ENCODE results near the gene CRADD.
A peak's percentile ranks its signal among the peaks of the same experiment; 100 is the strongest.
"Not testable (repeated sequence)": the region's sequence is repeated elsewhere in the genome, so short reads cannot be mapped to it uniquely, and the experiment has no call there.

The CRADD gene
- 8.0 to 12.0 (median 9.3) reads per million in 4 experiments for total RNA-seq

GRCh38 chr12:93677195-93678064 is at the start of gene CRADD:
TSS of gene CRADD (plus strand) at chr12:93677375.
- peak; percentile 80 for DNase-seq

- DNase-seq, result no peak
These were observed 44.8 kb upstream of the CRADD start for GRCh38 chr12:93632383-93632782.

- DNase-seq, result no peak
These were observed 42.8 kb upstream of the CRADD start for GRCh38 chr12:93634416-93634815.

DNA sequence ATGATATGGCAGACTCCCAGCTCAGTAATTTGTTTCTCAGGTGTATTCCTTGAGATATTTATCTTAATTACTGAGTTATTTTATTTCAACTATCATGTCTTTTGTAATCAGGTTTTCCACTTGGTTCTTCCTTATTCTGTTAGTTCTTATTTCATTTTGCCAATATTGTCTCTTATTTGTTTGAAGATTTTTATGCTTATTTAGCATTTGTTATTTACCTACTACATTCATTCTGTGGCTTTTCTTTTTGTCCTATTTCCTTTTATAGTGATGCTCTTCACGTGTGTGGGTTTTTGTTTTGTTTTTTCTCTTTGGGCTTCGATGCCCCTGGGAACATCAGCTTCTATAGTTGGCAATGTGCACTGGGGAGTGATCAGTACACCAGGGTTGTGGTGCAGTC is 40.5 kb upstream of the CRADD start:
- no peak for DNase-seq

- DNase-seq, result no peak
These were observed 39.1 kb upstream of the CRADD start for GRCh38 chr12:93638095-93638494.

DNA sequence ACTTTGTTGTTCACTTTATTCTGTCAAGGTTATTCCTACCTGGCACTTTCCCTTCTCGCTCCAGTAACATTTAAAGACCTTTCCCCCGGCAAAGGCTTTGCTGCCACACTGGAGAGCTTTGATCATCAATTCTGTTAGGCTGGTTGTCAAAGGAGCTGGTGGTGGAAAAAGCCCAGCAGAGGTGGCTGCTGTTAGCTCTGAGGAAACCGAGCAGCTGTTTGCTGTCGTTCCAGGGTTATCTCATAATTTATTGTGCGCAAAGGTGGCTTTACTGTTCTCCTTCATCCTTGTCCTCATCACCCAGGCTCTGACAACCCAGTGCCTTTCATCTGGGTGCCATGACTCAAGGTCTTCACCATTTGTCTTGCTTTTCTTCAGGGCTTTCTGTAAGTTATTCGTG is 38.2 kb upstream of the CRADD start:
- no peak for DNase-seq

DNA sequence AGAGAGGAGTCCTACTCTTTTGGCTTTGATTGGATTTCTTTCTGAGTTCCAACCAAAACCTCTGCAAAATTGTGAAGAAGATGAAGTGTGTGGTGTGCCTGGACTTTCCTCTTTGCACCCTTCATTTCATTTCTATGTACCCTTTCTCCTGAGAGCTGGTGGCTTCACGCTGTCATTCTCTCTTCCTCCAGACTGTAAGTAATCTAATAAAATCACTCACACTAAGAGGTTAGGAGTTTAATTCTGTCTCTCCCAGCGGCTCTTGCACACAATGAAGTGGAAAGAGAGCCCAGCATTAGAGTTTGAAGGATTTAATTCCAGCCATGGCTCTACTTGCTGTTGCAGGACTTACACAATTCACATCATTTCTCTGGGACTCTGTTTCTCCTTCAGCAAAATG is 37.8 kb upstream of the CRADD start:
- no peak for DNase-seq

DNA sequence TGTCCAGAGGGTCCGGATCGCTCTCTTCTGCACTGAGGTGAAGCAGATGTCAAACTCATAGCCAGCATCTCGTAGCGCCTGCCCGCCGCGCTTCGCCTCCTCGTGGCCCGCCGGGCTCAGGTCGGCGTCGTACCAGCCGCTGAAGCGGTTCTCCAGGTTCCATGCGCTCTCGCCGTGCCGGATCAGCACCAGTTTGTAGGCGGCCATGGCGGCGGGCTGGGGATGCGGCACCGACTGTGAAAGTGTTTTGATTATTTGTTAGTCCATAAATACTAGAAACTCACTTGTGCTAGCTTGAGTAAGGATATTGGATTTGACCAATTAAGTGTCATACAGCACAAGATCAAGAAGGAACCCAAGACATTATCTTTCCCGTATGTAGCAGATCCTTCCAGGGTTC is 35.8 kb upstream of the CRADD start:
- not testable (repeated sequence) for DNase-seq

GRCh38 chr12:93642751-93643150 is 34.4 kb upstream of the CRADD start:
- no peak for DNase-seq

DNA sequence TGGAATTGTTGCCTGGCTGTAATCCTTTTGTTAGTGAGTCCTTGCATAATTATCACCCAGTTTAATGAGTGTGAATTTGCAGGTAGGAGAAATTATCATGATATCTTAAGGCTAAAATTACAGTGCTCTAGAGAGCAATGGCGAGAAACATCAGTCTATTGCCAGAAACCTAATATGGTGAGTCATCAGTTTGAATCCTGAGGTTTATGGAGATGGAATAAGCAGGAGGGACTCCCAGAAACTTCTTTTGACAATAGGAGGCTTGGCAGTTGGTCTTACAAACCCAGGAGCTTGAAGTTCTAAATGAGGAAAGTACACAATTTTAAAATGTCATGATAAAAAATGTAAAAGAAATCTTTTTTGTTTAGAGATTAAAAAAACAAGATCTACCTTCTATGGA is 31.5 kb upstream of the CRADD start:
- DNase-seq, result no peak

- DNase-seq, result no peak
These were observed 26.5 kb upstream of the CRADD start for GRCh38 chr12:93650626-93651025.

- no peak for DNase-seq
These were observed 24.1 kb upstream of the CRADD start for GRCh38 chr12:93653079-93653478.

DNA sequence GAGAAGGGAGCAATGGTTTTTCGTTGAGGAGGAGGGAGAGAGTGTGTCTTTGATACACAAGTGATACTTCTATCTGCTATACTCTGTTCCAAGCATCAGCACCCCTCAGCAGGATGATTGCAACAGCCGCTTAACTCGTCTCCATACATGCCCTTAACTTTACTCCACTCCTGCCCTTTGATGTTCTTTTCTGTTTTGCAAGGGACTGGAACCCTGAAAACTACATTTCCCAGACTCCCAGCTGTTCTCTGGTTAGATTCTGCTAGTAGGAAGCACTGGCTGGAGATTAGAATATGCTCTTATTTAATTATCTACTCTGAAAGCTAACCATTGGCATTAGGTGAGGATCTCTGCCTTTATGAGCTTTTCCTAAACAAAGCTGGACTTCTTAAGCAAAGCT is 23.5 kb upstream of the CRADD start:
- DNase-seq, result no peak

- DNase-seq, result no peak
These were observed 22.8 kb upstream of the CRADD start for GRCh38 chr12:93654421-93654820.

DNA sequence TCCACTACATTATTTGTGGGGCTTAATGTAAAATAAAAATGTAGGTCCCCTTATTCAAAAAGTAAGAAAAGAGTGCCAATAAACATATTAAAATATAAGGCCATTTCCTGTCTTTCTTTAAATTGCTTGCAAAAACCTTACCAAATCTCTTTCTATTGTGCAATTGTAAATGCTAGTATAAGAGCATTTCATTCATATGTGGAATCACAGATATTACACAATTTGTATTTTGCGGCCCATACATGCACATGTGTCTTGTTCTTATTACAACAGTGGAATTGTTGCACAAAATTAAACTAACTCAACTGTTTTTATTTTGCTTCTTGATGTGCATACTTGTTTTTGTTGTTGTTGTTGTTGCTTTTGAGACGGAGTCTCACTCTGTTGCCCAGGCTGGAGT is 20.1 kb upstream of the CRADD start:
- no peak for DNase-seq

GRCh38 chr12:93661021-93661420 is 16.2 kb upstream of the CRADD start:
- DNase-seq, result no peak

- DNase-seq, result no peak
These were observed 14.0 kb upstream of the CRADD start for GRCh38 chr12:93663006-93663728.

DNA sequence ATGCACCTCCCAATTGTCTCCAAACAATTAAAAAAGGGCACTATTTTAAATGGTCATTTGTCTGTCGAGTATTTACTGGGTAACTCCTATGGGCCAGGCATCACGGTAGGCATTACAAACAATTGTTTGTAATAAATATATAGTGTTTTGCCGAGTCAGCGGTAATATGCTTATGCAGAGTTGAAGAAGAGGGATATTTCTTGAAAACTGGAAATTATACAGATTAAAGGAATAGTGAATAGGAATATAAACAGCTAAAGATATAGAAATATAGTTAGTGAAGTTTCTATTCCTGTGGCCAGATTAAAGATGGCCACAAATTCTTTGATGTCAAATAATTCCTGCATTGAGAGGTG is 13.5 kb upstream of the CRADD start:
- no peak for DNase-seq

DNA sequence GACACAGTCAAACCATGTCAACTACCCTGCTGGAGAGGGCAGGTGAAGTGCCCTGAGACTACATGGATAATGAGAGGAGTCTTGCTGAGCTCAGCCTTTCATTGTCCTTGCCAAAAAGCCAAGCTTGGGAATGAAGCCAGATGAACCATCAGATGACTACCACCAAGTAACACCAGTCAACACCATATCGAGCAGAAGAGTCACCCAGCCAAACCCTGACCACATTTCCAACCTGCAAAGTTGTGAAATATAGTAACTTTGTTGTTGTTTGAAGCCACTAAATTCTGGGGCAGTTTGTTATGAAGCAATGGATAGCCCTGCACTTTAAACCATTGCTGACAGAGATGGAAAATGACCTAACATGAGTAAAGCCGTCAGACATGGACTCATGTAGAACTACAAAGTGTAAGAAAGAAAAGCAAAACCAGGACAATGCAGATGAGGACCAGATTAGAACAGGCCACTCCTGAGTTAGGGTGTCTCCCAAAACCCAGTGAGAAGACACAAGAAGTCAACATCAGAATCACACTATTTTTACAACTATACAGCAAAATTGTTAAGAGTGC is 12.5 kb upstream of the CRADD start:
- no peak for DNase-seq

GRCh38 chr12:93667672-93668071 is 9.5 kb upstream of the CRADD start:
- DNase-seq, result no peak

DNA sequence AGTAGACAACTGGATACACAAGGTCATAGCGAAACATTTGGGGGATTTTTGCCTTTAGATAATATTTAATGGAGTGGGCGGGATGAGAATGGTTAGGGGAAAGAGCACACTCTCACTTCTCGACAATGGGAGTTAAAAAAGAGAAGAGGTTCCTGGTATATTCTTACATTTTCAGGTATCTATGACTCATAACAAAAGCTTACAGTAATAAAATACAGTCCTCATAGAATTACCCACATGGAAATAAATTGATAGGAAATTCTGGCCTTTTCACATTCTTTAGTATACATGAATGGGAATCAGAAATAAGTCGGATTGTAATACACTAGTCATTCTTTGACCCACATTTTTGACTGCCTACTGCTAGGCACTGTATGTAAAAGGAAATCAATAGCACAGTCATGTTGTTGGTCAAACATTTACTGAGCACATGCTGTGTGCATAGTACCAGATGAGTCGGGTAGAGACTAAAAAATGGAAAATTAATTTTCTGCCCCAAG is 8.2 kb upstream of the CRADD start:
- DNase-seq, result no peak

DNA sequence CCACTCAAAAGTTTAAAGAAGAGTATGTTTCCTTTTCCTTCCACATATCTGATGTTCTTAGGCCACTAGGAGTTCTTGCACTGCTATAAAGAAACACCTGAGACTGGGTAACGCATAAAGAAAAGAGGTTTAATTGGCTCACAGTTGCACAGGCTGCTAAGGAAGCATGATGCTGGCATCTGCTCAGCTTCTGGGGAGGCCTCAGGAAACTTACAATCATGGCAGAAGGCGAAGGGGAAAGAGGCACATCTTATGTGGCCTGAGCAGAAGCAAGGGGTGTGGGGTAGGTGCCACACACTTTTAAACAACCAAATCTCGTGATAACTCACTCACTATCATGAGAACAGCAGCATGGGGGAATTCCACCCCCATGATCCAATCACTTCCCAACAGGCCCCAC is 7.7 kb upstream of the CRADD start:
- DNase-seq, result no peak

- no peak for DNase-seq
These were observed 7.1 kb upstream of the CRADD start for GRCh38 chr12:93670104-93670503.

GRCh38 chr12:93671044-93671443 is 6.1 kb upstream of the CRADD start:
- DNase-seq, result no peak
